ENCODE results near the gene INHBB.

The INHBB gene

DNA sequence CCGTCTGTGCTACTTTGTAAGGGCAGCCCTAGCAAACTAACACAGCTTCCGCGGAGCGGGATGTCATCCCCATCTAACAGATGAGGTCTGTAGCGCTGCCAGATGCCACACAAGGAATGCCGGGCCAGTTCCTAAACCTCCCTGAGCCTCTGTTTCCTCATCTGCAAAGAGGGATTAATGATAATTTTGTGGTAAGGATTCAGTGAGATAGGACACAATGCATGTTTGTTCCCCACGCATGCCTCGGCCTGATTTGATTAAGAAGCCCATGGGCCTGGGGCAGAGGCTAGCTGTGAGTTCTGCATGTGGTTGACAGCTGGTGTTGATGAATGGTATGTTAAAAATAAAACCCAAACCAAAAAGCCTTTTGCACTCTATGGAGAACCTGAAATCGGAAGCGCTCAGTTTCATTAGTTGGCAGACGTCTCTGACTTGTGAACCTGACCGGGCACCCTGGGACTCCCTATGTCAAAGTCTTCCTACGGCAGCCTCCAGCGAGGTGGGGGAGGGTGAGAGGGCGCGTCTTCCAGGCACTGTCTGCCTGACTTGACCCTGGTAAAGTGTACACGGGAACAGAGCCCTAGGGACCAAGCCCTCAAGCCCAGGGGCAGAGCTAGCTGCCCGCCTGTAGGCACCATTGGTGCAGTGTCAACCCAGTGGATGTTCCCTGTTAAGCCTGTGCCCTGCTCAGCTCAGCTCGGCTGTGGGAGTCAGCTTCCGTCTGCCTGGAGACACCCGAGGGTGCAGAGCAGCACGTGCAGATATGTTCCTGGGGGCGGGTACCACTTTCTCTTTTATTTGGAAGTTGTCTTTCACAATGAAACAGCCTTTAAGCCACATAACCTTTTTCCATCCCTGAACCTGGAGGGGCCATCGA, 14.8 kb upstream of the INHBB start:
- peaks cover 4% of the 10 kb centered on the region for H3K9me3 Mint-ChIP-seq
- peaks cover 23% of the 10 kb centered on the region for H3K4me1 Mint-ChIP-seq

DNA sequence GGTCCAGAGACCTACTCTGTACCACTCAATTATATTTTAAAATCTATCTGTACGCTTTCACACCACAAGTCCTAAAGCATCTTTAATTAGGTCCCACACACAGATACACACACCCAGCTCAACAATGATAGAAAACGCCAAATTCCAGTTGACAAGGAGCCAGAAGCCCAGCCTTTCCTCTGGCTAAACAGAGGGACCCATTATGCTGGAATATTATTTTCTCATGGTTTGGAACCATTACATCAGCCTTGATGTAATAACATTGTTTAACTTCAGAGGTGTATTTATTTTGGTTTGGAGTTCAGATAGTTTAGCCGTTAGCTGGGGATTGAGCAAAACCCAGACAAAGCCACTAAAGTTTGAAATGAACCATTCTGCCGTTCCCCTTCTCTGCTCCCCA, 14.0 kb upstream of the INHBB start:
- no peak overlapping the region for H3K4me3 Mint-ChIP-seq
- peaks cover 67% of the 10 kb centered on the region for H3K27me3 Mint-ChIP-seq (ENCODE audit: low read depth)
- TF ChIP-seq, protein P1, sequence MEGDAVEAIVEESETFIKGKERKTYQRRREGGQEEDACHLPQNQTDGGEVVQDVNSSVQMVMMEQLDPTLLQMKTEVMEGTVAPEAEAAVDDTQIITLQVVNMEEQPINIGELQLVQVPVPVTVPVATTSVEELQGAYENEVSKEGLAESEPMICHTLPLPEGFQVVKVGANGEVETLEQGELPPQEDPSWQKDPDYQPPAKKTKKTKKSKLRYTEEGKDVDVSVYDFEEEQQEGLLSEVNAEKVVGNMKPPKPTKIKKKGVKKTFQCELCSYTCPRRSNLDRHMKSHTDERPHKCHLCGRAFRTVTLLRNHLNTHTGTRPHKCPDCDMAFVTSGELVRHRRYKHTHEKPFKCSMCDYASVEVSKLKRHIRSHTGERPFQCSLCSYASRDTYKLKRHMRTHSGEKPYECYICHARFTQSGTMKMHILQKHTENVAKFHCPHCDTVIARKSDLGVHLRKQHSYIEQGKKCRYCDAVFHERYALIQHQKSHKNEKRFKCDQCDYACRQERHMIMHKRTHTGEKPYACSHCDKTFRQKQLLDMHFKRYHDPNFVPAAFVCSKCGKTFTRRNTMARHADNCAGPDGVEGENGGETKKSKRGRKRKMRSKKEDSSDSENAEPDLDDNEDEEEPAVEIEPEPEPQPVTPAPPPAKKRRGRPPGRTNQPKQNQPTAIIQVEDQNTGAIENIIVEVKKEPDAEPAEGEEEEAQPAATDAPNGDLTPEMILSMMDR (IDR thresholded peaks at IDR 0.05; ENCODE audit: unreplicated experiment in 3 of 3) = no peak
- no peak overlapping the region for H3K27ac Mint-ChIP-seq
- H3K36me3 Mint-ChIP-seq (ENCODE audit: low read depth) = no peaks in the 10 kb centered on the region
- H3K4me1 Mint-ChIP-seq = peaks cover 23% of the 10 kb centered on the region
- peaks cover 4% of the 10 kb centered on the region for H3K9me3 Mint-ChIP-seq

More for the DNA sequence above, 14.8 kb upstream of the INHBB start:
- no peaks in the 10 kb centered on the region for H3K36me3 Mint-ChIP-seq (ENCODE audit: low read depth)
- H3K4me3 Mint-ChIP-seq = no peak overlapping the region
- TF ChIP-seq, protein P1 (IDR thresholded peaks at IDR 0.05; ENCODE audit: unreplicated experiment in 3 of 3) = no peak
- H3K27ac Mint-ChIP-seq = no peak overlapping the region
- H3K27me3 Mint-ChIP-seq (ENCODE audit: low read depth) = peaks cover 60% of the 10 kb centered on the region

DNA sequence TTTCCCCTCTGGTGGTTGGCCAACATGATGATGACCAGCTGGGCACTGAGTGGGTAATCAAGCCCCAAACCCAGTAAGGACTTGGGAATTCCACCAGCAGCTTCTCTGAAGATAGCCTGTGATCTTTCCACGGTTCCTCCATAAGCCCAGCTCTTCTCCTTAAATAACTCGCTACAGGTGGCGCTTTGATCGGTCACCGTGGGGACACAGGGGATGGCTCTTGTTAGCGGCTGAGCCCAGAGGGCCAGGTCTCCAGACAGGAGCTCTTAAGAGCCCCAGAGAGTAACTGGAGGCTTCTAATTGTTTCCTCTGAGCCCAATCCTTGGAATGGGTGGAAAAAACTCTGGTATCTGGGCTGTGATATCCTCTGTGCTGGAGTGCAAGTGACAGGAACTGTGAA, 13.6 kb upstream of the INHBB start:
- TF ChIP-seq, protein P1 (IDR thresholded peaks at IDR 0.05; ENCODE audit: unreplicated experiment in 3 of 3) = no peak
- peaks cover 4% of the 10 kb centered on the region for H3K9me3 Mint-ChIP-seq
- no peaks in the 10 kb centered on the region for H3K36me3 Mint-ChIP-seq (ENCODE audit: low read depth)
- no peak overlapping the region for H3K27ac Mint-ChIP-seq
- H3K4me1 Mint-ChIP-seq = peaks cover 23% of the 10 kb centered on the region
- peaks cover 72% of the 10 kb centered on the region for H3K27me3 Mint-ChIP-seq (ENCODE audit: low read depth)
- no peak overlapping the region for H3K4me3 Mint-ChIP-seq

DNA sequence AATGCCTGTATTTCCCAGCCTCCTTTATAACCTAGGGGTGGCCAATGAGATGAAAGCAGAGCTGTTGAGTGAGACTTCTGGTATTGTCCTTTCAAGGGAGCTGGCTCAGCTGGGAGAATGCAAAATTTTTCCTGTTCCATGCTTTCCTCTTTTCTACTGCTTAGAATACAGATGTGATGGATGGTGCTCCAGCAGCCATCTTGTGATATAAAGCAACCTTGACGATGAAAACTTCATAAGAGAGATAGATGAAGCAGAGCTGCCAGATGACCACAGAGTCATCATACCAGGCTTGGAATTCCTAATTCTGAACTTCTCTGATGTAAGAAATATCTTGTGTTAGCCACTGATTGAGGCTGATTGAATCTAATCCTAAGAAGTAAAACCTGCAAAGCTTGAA, 11.9 kb upstream of the INHBB start:
- peaks cover 23% of the 10 kb centered on the region for H3K4me1 Mint-ChIP-seq
- TF ChIP-seq, protein P1 (IDR thresholded peaks at IDR 0.05; ENCODE audit: unreplicated experiment in 3 of 3) = no peak
- H3K4me3 Mint-ChIP-seq = no peak overlapping the region
- H3K27ac Mint-ChIP-seq = no peak overlapping the region
- peaks cover 72% of the 10 kb centered on the region for H3K27me3 Mint-ChIP-seq (ENCODE audit: low read depth)
- H3K36me3 Mint-ChIP-seq (ENCODE audit: low read depth) = no peaks in the 10 kb centered on the region
- H3K9me3 Mint-ChIP-seq = peaks cover 4% of the 10 kb centered on the region

DNA sequence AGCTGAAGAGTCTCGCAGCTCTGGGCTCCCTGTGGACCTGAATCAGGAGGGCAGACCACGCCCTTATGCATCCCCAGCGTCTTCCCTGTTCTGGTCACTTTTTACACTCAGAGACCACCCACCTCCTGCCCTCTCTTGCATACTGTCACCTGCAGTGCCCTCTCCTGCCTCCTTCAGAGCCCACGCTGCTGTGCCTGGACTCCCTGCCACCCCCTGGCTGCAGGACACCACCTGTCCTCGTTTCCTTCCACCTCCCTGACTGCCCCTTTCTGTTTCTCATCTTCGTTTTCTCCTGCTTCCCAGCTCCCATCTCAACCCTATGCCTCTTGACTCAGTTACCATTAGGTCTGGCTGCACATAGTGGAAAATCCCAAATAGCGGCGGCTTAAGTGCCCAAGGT, 9.2 kb upstream of the INHBB start:
- Mint-ChIP-seq H3K4me3 (no peak overlapping the region), H3K27me3 (ENCODE audit: low read depth) (peaks cover 84% of the 10 kb centered on the region), H3K9me3 (peaks cover 4% of the 10 kb centered on the region), H3K4me1 (peaks cover 5% of the 10 kb centered on the region), H3K36me3 (ENCODE audit: low read depth) (no peaks in the 10 kb centered on the region), H3K27ac (no peak overlapping the region)
- TF ChIP-seq, protein P1 (IDR thresholded peaks at IDR 0.05; ENCODE audit: unreplicated experiment in 3 of 3) = no peak

DNA sequence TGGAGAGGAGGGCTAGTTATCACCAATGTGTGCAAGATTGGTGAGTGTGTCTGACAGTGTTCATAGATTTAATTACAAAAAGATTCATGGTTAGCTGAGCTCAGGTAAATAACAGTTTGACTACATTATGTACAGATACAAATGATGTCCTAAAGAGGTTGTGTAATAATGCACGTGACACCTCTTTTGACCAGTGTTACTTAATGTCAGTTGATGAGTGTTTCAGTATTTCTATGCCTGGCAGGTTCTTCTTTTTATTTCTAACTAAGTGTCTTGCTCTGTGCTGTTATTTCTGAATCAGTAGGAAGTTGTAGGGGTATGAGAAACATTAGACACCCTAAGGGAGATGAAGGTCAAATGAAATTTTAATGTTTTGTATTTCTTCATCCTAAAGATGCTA, 7.9 kb upstream of the INHBB start:
- Mint-ChIP-seq H3K4me1 (peaks cover 8% of the 10 kb centered on the region), H3K9me3 (peaks cover 4% of the 10 kb centered on the region), H3K27ac (no peak overlapping the region), H3K4me3 (no peak overlapping the region), H3K27me3 (ENCODE audit: low read depth) (peaks cover 89% of the 10 kb centered on the region), H3K36me3 (ENCODE audit: low read depth) (no peaks in the 10 kb centered on the region)
- TF ChIP-seq, protein P1 (IDR thresholded peaks at IDR 0.05; ENCODE audit: unreplicated experiment in 3 of 3) = no peak
